ENCODE measurements around the gene TTC14.
"Not testable (repeated sequence)": the region's sequence is repeated elsewhere in the genome, so short reads cannot be mapped to it uniquely, and the experiment has no call there.

The TTC14 gene

GRCh38 chr3:180601688-180602666 lies at the start of gene TTC14:
TSS of gene TTC14 (plus strand) at chr3:180602163. CDS start at chr3:180602262, 99 bp downstream.
- peak; percentile 91 to 92 for DNase-seq (ENCODE audit: low read depth in 2 of 2)

GRCh38 chr3:180563406-180563805 lies 38.6 kb upstream of the TTC14 start:
- no peak for DNase-seq (ENCODE audit: low read depth in 2 of 2)

- no peak for DNase-seq (ENCODE audit: low read depth in 2 of 2)
Observed at GRCh38 chr3:180564676-180565075, 37.3 kb upstream of the TTC14 start.

GRCh38 chr3:180570238-180570637 lies 31.7 kb upstream of the TTC14 start:
- DNase-seq (ENCODE audit: low read depth in 2 of 2) = no peak

GRCh38 chr3:180571831-180572598 lies 29.9 kb upstream of the TTC14 start:
- DNase-seq (ENCODE audit: low read depth in 2 of 2) = no peak

- no peak for DNase-seq (ENCODE audit: low read depth in 2 of 2)
Observed at GRCh38 chr3:180575571-180575970, 26.4 kb upstream of the TTC14 start.

GRCh38 chr3:180580934-180581333 lies 21.0 kb upstream of the TTC14 start:
- no peak for DNase-seq (ENCODE audit: low read depth in 2 of 2)

- DNase-seq (ENCODE audit: low read depth in 2 of 2) = no peak
Observed at GRCh38 chr3:180590396-180590795, 11.6 kb upstream of the TTC14 start.

GRCh38 chr3:180593631-180594030 lies 8.3 kb upstream of the TTC14 start:
- DNase-seq (ENCODE audit: low read depth in 2 of 2) = not testable (repeated sequence)

- DNase-seq (ENCODE audit: low read depth in 2 of 2) = no peak
Observed at GRCh38 chr3:180594631-180595558, 7.1 kb upstream of the TTC14 start.

- DNase-seq (ENCODE audit: low read depth in 2 of 2) = no peak
Observed at GRCh38 chr3:180595559-180595935, 6.4 kb upstream of the TTC14 start.

GRCh38 chr3:180600473-180600872 lies 1.5 kb upstream of the TTC14 start:
- DNase-seq (ENCODE audit: low read depth in 2 of 2) = no peak

- DNase-seq (ENCODE audit: low read depth in 2 of 2) = no peak
Observed at GRCh38 chr3:180611006-180611405, 9.0 kb downstream of the TTC14 start.

GRCh38 chr3:180612364-180612763 lies 10.4 kb downstream of the TTC14 start:
- no peak for DNase-seq (ENCODE audit: low read depth in 2 of 2)

GRCh38 chr3:180615954-180616353 lies 14.0 kb downstream of the TTC14 start:
- no peak for DNase-seq (ENCODE audit: low read depth in 2 of 2)

- no peak for DNase-seq (ENCODE audit: low read depth in 2 of 2)
Observed at GRCh38 chr3:180617049-180617448, 15.1 kb downstream of the TTC14 start.

- not testable (repeated sequence) for DNase-seq (ENCODE audit: low read depth in 2 of 2)
Observed at GRCh38 chr3:180618563-180618962, 16.6 kb downstream of the TTC14 start.

GRCh38 chr3:180619723-180620122 lies 17.8 kb downstream of the TTC14 start:
- DNase-seq (ENCODE audit: low read depth in 2 of 2) = no peak

GRCh38 chr3:180624714-180625113 lies 22.8 kb downstream of the TTC14 start:
- no peak for DNase-seq (ENCODE audit: low read depth in 2 of 2)

- DNase-seq (ENCODE audit: low read depth in 2 of 2) = no peak
Observed at GRCh38 chr3:180626844-180627243, 24.9 kb downstream of the TTC14 start.

- DNase-seq (ENCODE audit: low read depth in 2 of 2) = no peak
Observed at GRCh38 chr3:180630371-180630770, 28.4 kb downstream of the TTC14 start.

GRCh38 chr3:180631317-180631716 lies 29.4 kb downstream of the TTC14 start:
- no peak for DNase-seq (ENCODE audit: low read depth in 2 of 2)
